T-cell (primary cell): ENCODE data around the gene TNS1. TPM values are rescaled to one million over a fixed set of nuclear protein-coding genes. Genes with fewer than 3 reads are reported as not detected.

Experiments used
- total RNA-seq, 35 experiments: library from RNA in 6 of 35; stranded (reverse) in 6 of 35; fragments of 120-200 nt in 1 of 35; gene quantifications; one replicate each; pipeline versions ENCODE4 v1.2.1 to v1.2.4 and lab custom pipeline; 2013 to 2026

Gene TNS1
- total RNA-seq, 5 donors from 2014 or later (not counting 1 experiment from before 2014, with no cell fraction given), result 0.28 to 2.1 (median 1.3) TPM

Other genes with a start within 250 kb of the TNS1 start
- gene RUFY4, start 66.3 kb upstream of the TNS1 start, total RNA-seq, result 1 to 10 TPM in 1 of 5 donors, under 1 TPM in 4; 0.18 to 1.0 (median 0.65) TPM
- gene CXCR2, start 123.0 kb upstream of the TNS1 start, total RNA-seq, result under 1 TPM in 3 of 5 donors, not detected in 2; 0.46 to 0.56 (median 0.54) TPM
- under 1 TPM in 4 of 5 donors, not detected in 1; 0.12 to 0.25 (median 0.18) TPM for gene CXCR1, start 164.0 kb upstream of the TNS1 start, total RNA-seq
- gene ARPC2, start 214.2 kb upstream of the TNS1 start, total RNA-seq, result 100 to 1,000 TPM; 347 to 487 (median 390) TPM